ENCODE results near the gene NOM1. TPM values are rescaled to one million over a fixed set of nuclear protein-coding genes. Genes with fewer than 3 reads are reported as not detected.

Gene NOM1
- total RNA-seq, 1 experiment from 2014 or later = 30.3 TPM

GRCh38 chr7:156956727-156957126 lies 7.2 kb downstream of the NOM1 start:
- no peak overlapping the region for H3K27ac ChIP-seq (ENCODE audit: low read length)
- peaks cover 6% of the 10 kb centered on the region for H3K4me1 ChIP-seq (ENCODE audit: control insufficient read depth, insufficient read depth, low read length)
- H3K4me3 ChIP-seq (ENCODE audit: low read depth in 2 of 2, low read length in 2 of 2) = no peak overlapping the region
- TF ChIP-seq TCF7L2 (IDR thresholded peaks at IDR 0.05; ENCODE audit: low read depth, low read length) (no peak), CTCF (IDR thresholded peaks at IDR 0.05) (no peak), REST (IDR thresholded peaks at IDR 0.05; ENCODE audit: insufficient read depth in 1 of 2, low read depth in 2 of 2, low read length in 1 of 2) (no peak), POLR2AphosphoS5 (IDR thresholded peaks at IDR 0.05; ENCODE audit: low read depth, low read length) (no peak), SIN3A (IDR thresholded peaks at IDR 0.05; ENCODE audit: borderline replicate concordance, insufficient read depth, low read depth, low read length) (no peak)
- in situ Hi-C loops (cut with HindIII; ENCODE audit: low pct_unique_long_range_greater_than_20kb, low sequenced_read_pairs) (no loop called here), intact Hi-C loops (cut with micrococcal nuclease; ENCODE audit: unreplicated experiment) (no loop called here)
- ATAC-seq (no peak), DNase-seq (ENCODE audit: low read depth, low spot score) (no peak)
- CTCF ChIA-PET = no interaction called here
- no TSS peak for BruUV-seq (replicated peaks)
- H3K27me3 ChIP-seq (ENCODE audit: control insufficient read depth, insufficient read depth, low read length) = no peaks in the 10 kb centered on the region
- peaks cover 35% of the 10 kb centered on the region for H3K36me3 ChIP-seq (ENCODE audit: control insufficient read depth, insufficient read depth, low read length)
- POLR2A ChIA-PET = interaction anchor here (0.6 kb wide), 1 partner anchor 21 kb away, joined by 4 read pairs; no protein-coding TSS in a partner anchor
- no peaks in the 10 kb centered on the region for H3K9me3 ChIP-seq (ENCODE audit: control insufficient read depth, insufficient read depth, low read depth, low read length)

GRCh38 chr7:156962145-156962544 lies 12.6 kb downstream of the NOM1 start:
- H3K27me3 ChIP-seq (ENCODE audit: control insufficient read depth, insufficient read depth, low read length) = no peaks in the 10 kb centered on the region
- BruUV-seq (replicated peaks) = no TSS peak
- no peak overlapping the region for H3K4me3 ChIP-seq (ENCODE audit: low read depth in 2 of 2, low read length in 2 of 2)
- H3K36me3 ChIP-seq (ENCODE audit: control insufficient read depth, insufficient read depth, low read length) = peaks cover 35% of the 10 kb centered on the region
- H3K4me1 ChIP-seq (ENCODE audit: control insufficient read depth, insufficient read depth, low read length) = no peaks in the 10 kb centered on the region
- intact Hi-C loops (cut with micrococcal nuclease; ENCODE audit: unreplicated experiment) (no loop called here), in situ Hi-C loops (cut with HindIII; ENCODE audit: low pct_unique_long_range_greater_than_20kb, low sequenced_read_pairs) (no loop called here)
- no peaks in the 10 kb centered on the region for H3K9me3 ChIP-seq (ENCODE audit: control insufficient read depth, insufficient read depth, low read depth, low read length)
- H3K27ac ChIP-seq (ENCODE audit: low read length) = no peak overlapping the region
- DNase-seq (ENCODE audit: low read depth, low spot score) (no peak), ATAC-seq (no peak)
- ChIA-PET CTCF (no interaction called here), POLR2A (interaction anchor here (0.7 kb wide), 1 partner anchor 166 kb away, joined by 4 read pairs; no protein-coding TSS in a partner anchor)
- no peak for TF ChIP-seq SIN3A (IDR thresholded peaks at IDR 0.05; ENCODE audit: borderline replicate concordance, insufficient read depth, low read depth, low read length)
- no peak for TF ChIP-seq REST (IDR thresholded peaks at IDR 0.05; ENCODE audit: insufficient read depth in 1 of 2, low read depth in 2 of 2, low read length in 1 of 2)
- TF ChIP-seq TCF7L2 (IDR thresholded peaks at IDR 0.05; ENCODE audit: low read depth, low read length) = no peak
- no peak for TF ChIP-seq CTCF (IDR thresholded peaks at IDR 0.05)
- no peak for TF ChIP-seq POLR2AphosphoS5 (IDR thresholded peaks at IDR 0.05; ENCODE audit: low read depth, low read length)

All from Panc1 (cell line).